HG02678 (cell line): Measurements from ENCODE around the gene ATG7.
A peak's percentile ranks its signal among the peaks of the same experiment; 100 is the strongest.

ENCODE experiments used
- ATAC-seq: cut with Tn5 transposase; IDR thresholded peaks from one replicate; pipeline ENCODE4 v1.9.1; 2021; ENCODE audit warnings: mild to moderate bottlenecking, moderate library complexity; ENCODE audit not compliant: unreplicated experiment

Gene ATG7

DNA sequence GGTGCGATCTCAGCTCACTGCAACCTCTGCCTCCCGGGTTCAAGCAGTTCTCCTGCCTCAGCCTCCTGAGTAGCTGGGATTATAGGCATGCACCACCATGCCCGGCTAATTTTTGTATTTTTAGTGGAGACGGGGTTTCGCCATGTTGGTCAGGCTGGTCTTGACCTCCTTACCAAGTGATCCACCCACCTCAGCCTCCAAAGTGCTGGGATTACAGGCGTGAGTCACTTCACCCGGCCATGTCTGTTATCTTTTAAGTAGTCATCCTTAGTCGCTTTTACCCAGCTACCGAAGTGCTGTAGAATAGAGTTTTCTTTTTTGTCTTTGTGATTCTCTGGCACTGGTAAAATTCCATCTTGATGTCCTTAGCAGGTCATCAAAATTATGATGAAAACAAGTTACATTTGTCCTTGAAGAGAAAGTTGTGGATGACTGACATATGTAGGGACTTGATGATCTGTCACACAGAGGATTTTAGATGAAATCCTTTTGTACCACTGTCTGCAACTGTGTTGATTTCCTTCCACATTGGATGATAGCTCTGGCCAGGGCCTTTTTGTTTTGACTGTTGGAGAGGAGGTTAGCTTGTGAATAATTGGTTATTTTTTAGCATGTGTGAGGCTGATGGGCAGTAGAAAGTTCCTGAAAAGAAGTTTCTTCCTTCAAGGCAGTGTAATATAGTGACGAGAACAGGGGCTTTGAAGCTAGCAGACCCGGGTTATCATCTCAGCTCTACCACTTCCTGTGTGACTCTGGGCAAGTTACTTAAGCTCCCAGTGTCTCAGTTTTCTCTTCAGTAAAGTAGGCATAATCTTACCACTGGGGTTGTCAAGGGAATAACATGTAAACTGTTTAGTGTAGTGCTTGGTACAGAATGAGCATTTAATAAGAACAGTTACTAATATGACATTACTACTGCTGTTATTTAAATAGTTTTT lies 18.8 kb downstream of the ATG7 start:
- peak; percentile 33 for ATAC-seq

DNA sequence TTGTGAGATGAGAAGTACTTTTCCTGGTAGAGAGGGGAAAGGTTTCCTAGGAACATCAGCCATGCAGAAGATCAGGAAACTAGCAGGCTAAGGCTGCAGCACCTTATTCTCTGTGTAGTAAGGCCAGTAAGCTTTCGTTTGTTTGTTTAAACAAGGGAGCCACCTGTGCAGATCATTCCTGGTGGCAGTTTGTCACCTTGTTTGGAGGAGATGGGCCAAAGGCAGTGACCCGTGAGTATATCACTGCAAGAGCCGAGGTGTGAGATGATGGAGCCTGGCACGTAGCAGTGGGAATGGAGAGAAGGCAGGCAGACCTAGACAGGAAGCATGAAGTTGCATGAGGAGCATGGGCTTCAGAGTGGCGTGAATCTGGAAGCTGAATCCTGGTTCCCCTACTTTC lies 19.6 kb downstream of the ATG7 start:
- no peak for ATAC-seq

DNA sequence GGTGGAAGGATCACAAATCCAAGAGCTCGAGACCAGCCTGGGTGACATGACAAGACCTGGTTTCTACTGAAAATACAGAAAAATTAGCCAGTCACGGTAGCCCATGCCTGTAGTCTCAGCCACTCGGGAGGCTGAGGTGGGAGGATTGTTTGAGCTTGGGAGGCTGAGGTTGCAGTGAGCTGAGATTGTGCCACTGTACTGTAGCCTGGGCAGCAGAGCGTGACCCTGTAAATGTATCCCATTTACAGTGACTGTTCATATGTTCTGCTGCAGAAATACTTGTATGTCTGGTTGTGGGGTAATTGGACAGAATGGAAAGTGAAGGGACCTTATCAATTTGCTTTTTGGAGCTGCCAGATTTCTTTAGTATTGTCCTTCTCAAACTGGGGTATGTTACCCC lies 24.9 kb downstream of the ATG7 start:
- no peak for ATAC-seq

DNA sequence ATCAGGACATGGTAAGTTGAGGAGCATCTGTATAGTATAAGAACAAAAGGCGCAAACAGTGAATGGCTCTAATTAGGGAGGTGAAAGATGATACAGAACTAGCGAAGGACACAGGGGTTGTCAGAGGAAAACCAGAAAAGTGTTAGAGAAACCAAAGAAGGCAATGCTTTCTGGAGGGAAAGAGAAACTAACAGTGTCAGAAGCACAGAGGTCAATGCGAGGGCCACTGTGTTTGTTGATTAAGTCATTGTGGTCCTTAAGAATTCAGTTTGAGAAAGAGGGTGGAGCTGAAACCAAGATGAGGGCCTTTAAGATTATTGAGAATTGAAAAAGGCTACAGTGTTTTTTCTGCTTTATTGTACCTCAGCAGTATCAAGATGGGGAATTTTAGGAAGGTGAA lies 28.8 kb downstream of the ATG7 start:
- peak; percentile 95 for ATAC-seq

DNA sequence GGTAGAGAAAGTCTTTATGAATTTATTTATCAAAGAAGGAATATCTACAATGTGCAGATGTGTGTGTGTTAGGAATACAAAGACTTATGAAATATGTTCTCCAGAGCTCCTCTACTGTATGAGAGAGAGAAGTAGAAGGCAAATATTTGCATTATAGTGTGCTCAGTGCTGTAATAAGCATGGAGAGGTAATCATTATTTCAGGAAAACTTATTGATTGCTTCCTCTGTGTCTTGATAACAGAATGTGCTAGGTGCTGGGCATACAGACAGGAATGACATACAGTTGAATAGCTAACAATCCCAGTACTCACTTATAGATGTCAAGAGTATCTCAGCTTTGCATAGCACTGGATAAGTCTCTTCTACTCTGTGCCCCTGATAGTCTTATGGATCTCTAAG lies 30.2 kb downstream of the ATG7 start:
- no peak for ATAC-seq

DNA sequence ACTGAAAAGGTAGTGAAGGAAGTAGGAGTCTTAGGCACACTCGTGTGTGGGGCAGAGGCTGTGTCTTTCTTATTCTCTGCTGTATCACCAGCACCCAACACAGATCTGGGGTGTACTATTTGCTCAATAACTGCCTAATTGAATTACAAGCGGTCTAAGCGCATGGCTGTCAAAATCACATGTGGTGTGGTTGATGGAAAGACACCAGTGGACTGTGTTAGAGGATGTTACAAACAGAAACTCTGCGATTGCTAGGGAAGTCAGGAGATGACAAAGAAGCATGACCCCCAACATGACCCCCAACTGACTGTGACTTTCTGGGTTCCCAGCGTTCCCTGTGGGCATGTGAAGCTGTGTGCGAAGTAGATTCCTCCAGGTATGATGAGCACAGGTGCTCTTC lies 32.0 kb downstream of the ATG7 start:
- ATAC-seq: no peak

DNA sequence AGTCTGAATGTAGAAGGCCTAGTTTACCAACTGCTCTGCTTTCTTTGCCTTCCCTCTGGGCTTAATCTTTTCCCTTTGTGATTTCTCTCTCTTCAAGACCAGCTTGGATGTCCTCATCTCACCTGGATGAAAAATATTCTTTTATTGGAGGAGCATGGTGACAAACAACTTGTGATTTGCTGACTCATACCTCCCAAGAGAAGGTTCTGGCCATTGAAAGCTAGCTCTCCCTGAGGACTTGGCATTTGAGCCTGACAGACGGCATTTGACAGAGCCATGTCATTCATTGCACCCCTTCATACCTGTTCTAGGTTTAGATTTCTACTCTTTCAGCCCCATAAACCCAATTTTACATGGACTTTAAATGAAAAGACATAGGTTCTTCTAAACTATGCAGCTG lies 33.3 kb downstream of the ATG7 start:
- ATAC-seq: no peak

DNA sequence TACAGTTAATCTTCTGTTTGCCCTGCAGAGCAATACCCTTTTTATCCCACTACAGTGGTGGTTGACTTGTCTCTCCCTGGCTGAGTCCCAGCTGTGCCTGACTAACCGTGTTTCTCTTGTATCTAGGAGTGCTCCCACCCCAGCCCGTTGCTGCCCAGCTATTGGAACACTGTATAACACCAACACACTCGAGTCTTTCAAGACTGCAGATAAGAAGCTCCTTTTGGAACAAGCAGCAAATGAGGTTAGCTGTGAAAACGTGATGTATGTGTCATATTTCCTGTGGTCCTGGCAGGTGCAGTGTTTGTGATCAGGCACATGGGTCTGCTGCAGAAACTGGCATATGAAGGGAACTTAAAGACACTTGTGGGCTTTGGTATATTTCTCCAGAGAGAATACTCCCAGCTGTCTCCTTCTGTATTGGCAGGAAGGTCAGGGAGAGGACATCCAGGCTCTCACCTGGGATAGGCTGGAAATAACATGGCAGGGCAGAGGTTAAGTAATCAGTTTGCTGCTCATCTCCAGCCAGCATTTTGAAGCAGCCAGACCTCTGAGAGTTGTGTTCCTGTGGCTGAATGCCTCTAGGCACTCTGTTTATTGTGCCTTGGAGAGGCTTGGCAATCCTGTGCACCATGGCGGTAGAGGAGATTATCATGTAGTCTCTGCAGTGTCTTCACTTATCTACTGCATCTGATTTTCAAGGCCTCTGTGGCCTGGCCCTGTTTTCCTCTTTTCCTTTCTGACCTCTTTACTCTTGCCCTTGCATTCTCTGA lies 34.8 kb downstream of the ATG7 start:
- ATAC-seq: peak; percentile 76

DNA sequence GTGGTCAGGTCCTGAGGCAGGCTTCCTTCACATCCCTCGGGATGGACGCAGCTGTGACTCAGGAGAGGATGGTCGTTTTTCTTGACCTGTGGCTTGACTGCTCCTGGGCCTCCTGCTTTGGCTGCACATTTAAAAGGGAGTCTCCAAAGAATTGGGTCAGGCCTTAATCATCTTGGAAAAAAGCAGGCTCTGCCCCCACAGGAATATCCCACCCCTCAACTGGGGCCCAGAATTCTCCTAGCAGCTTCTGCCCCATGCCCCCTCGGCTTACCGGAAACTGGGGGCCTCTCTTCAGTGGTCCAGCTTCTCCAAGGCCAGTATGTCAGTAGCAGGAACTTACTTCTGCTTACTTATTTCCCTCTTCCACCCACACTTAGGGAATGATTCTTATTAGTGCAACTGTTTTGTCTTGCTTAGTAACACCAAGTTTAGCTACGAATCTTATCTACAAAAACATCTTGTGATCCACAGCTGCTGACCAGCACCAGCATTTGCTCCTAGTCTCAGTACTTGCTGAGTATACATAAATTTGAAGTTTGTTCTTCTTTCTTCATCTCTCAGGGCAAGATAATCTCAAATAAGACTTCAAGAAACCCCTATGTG lies 35.7 kb downstream of the ATG7 start:
- ATAC-seq: no peak

DNA sequence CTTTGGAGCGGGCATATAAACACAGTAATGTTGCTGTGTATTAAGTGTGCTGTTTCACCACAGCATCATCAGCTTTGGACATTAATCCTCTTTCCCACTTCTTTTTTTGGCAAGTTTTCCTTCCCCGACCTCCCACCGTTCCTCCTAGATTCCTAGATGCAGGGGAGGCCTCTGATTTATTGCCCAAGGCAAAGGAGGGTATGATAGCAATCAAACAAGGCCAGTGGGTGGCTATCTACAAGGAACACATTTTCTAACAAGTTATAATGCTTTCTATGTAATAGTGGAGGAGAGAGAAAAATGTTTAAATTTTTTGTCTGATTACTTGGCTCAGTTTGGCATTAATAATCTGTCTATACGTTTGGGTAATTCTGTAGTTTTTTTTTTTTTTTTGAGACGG lies 38.1 kb downstream of the ATG7 start:
- ATAC-seq: no peak

DNA sequence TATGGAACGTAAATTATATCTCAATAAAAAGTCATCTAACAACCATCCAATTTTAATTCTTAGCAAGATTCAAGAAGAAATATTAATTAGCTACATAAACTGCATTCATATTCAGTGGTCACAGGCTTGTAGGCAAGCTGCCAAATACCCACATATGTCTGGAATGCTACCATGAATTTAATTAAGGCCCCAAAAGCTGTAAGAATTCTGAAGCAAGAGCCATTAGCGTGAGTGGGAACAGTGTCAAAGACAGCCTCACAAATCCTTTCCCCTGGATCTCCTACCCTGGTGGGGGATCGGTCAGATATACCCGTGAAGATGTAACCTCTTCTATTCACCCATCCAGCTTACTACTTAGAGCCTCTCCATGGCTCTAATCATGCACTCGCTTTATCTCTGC lies 40.0 kb downstream of the ATG7 start:
- ATAC-seq: no peak

DNA sequence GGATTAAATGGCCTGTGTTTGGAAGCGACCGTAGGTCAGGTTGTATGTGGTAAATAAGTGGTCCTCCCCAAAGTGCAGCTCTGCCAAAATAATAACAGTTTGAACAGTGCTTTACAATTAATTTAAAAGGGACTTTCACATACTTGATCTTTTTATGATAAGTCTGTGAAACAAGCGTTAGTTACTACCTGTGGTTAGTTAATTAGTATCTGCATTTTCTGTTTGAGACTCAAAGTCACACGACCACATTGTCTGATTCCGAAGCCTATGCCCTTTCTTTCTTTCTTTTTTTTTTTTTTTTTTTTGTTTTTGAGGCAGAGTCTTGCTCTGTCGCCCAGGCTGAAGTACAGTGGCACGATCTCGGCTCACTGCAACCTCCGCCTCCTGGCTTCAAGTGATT lies 45.1 kb downstream of the ATG7 start:
- no peak for ATAC-seq

DNA sequence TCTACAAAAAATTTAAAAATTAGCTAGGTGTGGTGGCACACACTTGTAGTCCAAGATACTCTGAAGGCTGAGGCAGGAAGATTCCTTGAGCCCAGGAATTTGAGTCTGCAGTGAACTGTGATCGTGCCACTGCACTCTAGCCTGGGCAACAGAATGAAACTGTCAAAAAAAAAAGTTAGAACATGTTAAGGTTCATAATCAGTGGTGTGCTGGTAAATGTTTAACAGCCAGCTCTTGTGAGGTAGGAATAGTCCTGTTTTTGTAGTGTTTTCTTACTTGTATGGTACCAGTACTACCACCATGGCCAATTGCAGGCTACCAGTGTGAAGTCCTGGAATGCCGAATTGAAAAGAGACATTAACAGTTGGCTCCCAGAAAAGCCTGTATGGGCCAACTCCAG lies 50.7 kb downstream of the ATG7 start:
- ATAC-seq: no peak

DNA sequence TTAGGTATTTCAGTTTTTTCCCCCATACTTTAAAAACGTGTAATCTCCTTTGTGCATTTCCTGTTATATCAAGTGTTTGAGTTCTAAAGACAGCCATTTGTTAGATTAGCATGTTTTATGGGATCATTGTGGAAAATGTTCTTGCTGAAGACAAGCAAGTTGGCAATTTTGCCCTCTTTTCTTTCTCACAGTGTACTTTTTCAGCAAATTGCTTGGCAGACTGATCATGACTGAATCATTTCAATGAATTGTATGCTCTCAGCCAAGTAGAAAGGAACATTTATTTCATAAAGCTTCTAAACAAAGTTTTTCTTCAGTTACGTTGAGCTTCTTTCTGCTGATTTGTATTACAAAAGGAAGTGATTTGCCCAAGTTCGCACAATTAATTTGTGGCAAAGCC lies 51.6 kb downstream of the ATG7 start:
- no peak for ATAC-seq

DNA sequence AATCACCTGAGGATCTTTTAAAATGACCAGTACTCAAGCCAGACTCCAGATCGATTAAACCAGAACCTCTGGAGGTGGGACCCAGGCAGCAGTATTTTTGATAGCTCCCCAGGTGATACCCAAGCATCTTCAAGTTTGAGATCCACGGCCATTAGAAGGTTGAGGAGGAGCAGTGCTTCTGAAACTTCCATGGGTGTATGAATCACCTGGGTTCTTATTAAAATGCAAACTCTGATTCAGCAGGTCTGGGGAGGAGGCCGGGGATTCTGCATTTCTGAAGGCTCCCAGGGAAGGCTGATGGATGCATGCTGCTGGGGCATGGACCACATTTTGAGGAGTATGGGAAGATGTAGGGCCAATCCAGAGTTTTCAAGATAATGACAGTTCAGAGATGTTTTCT lies 55.4 kb downstream of the ATG7 start:
- ATAC-seq: no peak

DNA sequence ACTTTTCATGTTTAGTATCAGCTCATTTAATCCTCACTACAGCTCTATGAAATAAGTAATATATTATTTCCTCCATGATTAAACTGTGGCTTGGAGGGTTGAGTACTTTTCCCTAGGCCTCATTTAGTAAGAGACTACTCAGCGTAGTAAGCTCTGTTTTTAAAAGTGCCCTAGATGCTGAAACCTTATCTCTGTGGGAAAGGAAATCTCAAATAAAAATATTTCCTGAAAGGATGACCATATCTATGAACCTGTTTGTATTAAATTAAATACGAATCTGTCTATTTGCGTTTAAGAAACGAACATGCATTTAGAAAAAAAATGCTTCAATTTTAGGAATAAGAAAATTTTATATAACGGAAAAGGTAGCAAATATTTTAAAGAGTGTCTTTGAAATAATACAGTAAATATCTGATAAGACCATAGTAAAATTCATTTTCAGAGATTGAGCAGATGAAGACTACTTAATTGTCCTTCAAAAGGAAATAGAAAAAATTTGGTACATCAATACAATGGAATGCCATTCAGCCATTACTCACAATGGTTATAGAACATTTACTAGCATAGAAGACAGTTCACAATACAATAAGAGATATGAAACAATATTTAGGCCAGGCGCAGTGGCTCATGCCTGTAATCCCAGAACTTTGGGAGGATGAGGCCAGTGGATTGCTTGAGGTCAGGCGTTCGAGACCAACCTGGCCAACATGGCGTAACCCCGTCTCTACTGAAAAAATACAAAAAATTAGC lies 56.2 kb downstream of the ATG7 start:
- no peak for ATAC-seq

DNA sequence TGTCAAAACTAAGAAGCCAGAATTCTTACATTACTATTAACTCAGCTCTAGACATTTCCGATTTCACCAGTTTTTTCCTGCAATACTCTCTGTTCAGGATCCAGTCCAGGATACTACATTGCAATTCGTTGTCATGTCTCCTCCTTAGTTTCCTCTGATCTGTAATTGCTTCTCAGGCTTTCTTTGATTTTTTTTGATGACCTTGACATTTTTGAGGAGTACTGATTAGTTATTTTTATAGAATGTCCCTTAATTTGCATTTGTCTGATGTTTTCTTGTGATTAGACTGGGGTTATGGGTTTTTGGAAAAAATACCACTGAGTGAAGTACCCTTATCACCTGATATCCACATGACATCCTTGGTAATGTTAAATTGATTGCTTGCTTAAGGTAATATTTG lies 57.6 kb downstream of the ATG7 start:
- no peak for ATAC-seq

DNA sequence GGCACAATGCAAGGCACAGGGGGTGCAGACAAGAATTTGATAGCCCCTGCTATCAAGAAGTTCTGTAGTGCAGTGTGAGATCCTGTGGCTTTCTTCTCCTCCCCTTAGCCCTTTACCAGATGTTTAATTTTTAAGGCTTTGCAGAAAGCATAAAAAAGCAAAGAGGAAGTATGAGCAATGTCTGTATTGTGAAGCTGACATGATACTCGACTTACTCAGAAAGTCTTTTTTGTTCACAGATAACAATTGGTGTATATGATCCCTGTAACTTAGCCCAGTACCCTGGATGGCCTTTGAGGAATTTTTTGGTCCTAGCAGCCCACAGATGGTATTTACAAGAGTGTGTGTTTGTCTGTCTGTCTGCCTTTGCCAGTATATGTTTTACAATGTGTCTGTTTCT lies 58.9 kb downstream of the ATG7 start:
- no peak for ATAC-seq

DNA sequence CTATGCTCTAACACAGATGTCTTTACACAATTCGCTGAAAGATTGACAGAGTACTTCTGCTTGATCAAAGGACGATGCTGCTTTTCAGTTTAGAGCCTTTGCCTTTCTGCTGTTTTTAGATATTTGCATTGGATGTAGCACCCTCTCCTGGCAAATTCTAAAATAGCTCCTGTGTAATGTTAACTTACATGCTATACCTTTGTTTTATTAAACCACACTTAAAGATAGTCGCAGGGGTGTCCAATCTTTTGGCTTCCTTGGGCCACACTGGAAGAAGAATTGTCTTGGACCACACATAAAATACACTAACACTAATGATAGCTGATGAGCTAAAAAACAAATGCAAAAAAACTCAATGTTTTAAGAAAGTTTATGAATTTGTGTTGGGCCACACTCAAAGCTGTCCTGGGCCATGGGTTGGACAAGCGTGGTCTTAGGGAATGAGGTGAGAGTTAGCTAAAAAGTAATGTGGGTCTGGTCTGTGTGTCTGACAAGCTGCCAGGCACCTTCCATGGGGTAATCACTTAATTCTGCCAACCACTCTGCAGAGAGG lies 62.9 kb downstream of the ATG7 start:
- ATAC-seq: no peak

DNA sequence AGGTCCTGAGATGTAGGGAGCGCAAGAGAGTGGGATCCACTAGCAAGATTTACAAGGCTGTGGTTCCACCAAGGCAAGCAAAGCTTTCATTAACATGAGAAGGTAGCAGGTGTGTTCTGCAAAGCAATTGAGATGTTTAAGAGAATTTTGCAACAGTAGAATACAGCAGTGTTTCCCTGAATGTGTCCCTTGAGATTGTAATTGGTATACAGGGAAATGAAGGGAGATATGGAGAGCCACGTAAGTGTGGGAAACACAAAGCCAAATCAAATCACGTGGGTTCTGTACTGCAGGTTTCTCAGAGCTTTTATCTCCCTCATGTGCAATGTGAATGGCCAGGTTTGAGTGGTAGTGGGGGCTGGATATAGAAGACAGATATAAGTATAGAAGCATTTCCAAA lies 67.3 kb downstream of the ATG7 start:
- ATAC-seq: no peak

DNA sequence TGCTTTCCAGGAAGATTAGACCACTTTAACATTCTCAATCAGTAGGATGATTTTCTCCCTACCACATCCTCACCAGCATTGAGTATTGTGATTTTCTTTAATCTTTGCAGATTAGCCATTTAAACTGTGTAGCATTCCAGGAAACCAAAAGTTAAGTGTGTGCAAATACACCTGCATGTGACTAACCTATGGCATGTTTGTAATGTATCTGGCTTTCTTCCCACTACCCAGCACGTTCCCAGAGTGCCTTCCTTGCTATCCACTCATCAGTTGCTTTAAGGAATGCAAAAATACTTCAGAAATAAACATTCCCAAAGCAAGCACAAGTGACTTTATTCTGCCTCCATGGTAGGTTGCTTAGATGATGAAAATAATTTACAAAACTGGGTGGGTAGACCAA lies 74.2 kb downstream of the ATG7 start:
- ATAC-seq: no peak
